GM15510 (cell line): ENCODE data around the gene NACC2.

ENCODE experiments used
- POLR2A ChIP-seq: IDR thresholded peaks from 3 replicates; pipeline ENCODE4 v1.6.1; 2011; ENCODE audit warnings: borderline replicate concordance; ENCODE audit not compliant: insufficient read length; ENCODE audit errors: extremely low read depth

Gene NACC2

GRCh38 chr9:136095070-136096058, at the start of gene NACC2:
NACC2 (minus strand) TSS chr9:136095289; CDS start chr9:136050521, 44,768 bp downstream.
- TF ChIP-seq POLR2A, result no peak

- TF ChIP-seq POLR2A, result no peak
These were observed 49.4 kb upstream of the NACC2 start for GRCh38 chr9:136144450-136144849.

GRCh38 chr9:136143215-136144001, 48.3 kb upstream of the NACC2 start:
- no peak for TF ChIP-seq POLR2A

- no peak for TF ChIP-seq POLR2A
These were observed 47.7 kb upstream of the NACC2 start for GRCh38 chr9:136142859-136143214.

GRCh38 chr9:136142414-136142796, 47.3 kb upstream of the NACC2 start:
- TF ChIP-seq POLR2A, result no peak

- no peak for TF ChIP-seq POLR2A
These were observed 46.8 kb upstream of the NACC2 start for GRCh38 chr9:136141682-136142413.

- no peak for TF ChIP-seq POLR2A
These were observed 45.9 kb upstream of the NACC2 start for GRCh38 chr9:136140966-136141365.

- no peak for TF ChIP-seq POLR2A
These were observed 45.0 kb upstream of the NACC2 start for GRCh38 chr9:136140046-136140445.

- no peak for TF ChIP-seq POLR2A
These were observed 43.5 kb upstream of the NACC2 start for GRCh38 chr9:136138566-136138965.

- TF ChIP-seq POLR2A, result no peak
These were observed 42.5 kb upstream of the NACC2 start for GRCh38 chr9:136137321-136138265.

GRCh38 chr9:136136127-136136925, 41.2 kb upstream of the NACC2 start:
- no peak for TF ChIP-seq POLR2A

- TF ChIP-seq POLR2A, result no peak
These were observed 40.4 kb upstream of the NACC2 start for GRCh38 chr9:136135326-136136126.

- no peak for TF ChIP-seq POLR2A
These were observed 38.9 kb upstream of the NACC2 start for GRCh38 chr9:136133959-136134484.
